NOMO-1 treated with DMSO at 0.1 percent for 48 hours (cell line): ENCODE results near the gene STPG2.
"Not testable (repeated sequence)": the region's sequence is repeated elsewhere in the genome, so short reads cannot be mapped to it uniquely, and the experiment has no call there.

ENCODE experiments used
- DNase-seq: peaks from one replicate; lab custom pipeline; 2025; ENCODE audit not compliant: unreplicated experiment; lab: John Stamatoyannopoulos, UW

Gene STPG2

DNA sequence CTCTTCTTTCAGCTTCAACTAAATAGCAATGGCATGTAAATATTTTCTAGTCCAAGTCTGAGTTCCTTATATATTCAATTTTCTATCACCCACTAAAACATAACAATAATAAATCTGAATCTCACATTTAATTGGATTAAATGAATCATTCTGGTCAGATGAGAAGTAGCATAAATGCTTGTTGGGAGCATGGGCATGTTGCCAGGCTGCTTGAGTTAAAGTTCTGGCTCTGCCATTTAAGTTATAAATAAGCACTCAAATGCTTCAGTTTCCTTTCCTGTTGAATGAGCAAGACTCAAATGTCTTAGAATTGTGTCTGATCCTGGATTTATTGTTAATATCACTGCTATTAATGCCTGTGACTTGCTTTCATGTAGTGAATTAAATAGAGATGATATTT, 496.3 kb downstream of the STPG2 start:
- DNase-seq: no peak

DNA sequence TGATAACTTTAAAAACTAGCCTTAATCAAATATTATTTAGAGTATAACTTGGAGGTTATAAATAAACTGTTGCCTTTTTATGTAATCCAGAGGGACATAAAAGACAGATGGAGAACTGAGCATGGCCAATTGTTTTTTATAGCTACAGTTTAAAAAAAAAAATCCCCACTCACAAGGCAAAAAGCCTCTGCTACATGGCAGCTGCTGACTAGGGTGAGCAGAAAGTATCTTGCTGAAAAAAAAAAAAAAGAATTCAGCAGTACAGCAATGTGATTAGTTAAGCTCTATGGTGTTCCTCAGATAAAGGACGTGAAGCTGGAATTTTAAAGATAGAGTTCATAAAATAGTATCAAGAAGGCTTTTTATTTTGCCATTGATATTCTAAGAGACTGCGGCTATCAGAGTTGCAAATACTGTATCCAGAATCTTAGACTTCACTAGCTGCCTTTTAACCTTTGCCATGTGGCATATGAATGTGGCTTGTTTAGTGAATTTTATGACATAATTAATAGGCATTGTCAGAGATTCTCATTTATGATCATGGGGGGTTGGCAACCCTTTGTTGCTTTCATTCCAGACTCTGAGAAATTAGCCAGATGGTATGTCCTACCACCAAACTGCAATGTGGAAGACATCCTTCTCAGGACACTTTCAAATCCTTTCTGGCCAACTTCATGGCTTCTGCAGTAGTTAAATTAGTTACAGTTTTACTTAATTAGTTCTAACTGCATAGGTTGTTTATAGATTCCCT, 498.0 kb downstream of the STPG2 start:
- DNase-seq: no peak

DNA sequence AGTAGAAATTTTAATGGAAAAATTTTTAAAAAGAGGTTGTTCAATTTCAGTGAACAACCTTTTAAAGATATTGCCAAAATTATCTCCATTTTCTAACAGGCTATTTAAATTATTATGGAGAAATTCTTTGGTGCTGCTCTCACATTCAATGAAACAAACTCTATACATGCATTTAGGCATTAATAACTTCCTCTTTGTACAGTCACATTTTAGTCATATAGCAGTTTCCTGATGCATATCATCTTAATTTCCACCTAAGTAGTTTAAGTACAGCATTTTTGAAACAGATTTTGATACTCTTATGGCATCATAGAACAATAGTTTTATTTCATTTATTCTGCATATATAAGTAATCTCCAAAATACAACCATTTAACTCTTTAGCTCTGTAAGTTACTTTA, 500.1 kb downstream of the STPG2 start:
- DNase-seq: no peak

DNA sequence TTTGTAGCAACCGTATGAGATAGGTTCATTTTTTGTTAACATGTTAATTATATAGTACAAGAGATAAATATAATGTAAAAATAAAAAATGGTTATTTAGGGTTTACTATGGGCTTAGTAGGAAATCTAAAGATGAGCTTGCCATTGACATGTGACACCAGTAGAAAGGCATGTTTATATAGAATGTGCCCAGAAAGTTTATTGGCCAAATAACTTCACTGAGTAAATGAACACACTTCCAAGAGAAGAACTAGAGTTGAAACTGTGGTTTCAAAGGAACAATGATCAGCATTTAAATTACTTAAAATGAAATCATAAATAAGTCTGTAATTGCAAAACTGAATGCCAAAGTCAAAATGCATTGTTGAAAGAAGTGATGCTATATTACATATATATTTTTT, 503.3 kb downstream of the STPG2 start:
- no peak for DNase-seq

DNA sequence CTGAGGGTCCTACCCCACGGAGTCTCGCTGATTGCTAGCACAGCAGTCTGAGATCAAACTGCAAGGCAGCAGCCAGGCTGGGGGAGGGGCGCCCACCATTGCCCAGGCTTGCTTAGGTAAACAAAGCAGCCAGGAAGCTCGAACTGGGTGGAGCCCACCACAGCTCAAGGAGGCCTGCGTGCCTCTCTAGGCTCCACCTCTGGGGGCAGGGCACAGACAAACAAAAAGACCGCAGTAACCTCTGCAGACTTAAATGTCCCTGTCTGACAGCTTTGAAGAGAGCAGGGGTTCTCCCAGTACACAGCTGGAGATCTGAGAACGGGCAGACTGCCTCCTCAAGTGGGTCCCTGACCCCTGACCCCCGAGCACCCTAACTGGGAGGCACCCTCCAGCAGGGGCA, 509.4 kb downstream of the STPG2 start:
- not testable (repeated sequence) for DNase-seq

DNA sequence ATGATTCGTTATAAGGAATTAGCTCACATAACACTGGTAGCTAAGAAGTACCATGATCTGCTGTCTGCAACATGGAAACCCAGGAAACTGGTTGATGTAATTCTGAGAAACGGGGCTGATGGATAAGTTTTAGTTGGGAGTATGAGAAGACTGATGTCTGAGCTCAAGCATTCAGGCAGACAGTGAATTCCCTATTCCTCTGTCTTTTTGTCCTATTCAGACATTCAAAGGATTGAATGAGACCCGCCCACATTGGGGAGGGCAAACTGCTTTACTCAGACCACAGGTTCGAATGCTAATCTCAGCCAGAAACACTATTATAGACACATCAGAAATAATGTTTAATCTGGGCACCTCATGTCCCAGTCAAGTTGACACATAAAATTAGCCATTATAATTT, 515.5 kb downstream of the STPG2 start:
- no peak for DNase-seq

DNA sequence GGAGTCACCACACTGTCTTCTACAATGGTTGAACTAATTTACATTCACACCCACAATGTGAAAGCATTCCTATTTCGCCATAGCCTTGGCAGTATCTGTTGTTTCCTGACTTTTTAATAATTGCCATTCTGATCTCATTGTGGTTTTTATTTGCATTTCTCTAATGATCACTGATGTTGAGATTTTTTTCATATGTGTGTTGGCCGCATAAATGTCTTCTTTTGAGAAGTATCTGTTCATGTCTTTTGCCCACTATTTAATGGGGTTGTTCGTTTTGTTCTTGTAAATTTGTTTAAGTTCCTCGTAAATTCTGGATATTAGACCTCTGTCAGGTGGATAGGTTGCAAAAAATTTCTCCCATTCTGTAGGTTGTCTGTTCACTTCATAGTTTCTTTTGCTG, 519.1 kb downstream of the STPG2 start:
- DNase-seq: no peak

DNA sequence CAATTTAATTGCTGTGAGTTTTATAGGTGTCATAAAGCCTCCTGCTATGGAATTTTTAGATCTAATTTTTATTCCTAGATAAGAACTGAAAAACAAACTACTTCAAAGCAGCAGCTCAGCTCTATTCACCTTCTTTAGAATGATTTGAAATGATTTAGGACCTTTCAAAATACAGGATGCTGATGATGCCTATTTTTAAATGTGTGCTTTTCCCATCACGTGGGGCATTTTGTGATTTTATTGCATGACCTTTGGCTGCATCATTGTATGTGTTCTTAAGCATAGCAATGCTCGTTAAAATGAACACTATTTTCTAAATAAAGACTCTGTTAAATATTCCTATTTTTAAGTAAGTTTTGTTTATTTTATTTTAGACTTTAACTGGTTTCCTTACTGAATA, 537.3 kb downstream of the STPG2 start:
- no peak for DNase-seq

DNA sequence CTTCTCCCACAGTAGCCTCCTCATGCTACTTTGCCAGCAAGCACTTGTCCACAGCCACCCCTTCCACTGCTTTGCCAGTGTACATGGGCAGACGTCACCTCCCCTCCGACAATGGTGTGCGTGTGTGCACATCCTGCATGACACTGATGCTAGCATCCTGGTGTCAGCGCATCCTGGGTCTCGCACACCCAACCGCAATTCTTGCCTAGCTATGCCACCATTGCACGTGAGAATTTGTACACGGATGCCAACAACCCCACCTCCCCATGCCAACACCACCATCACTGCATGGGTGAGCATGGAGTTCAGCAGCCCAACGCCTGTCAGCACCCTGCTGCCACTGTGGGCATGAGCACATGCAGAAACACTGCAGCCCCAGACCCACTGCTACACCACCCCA, 550.0 kb downstream of the STPG2 start:
- DNase-seq: no peak

DNA sequence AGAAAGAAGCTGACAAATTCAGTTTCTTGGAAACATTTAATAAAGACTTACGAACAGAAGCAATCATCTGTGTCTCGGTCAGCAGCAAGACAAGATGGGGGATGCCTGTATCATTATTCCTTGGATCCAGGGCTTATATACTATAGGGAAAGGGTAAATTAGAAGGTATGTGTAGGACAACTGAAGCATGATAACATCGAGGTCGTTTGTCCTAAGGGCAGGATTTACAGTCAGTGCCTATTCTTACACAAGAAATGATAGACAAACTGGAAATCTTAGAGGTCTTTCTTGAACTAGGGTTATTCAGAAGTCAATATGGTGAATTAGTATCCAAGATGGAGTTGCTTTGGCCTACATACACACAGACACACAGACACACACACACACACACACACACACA, 553.0 kb downstream of the STPG2 start:
- DNase-seq: no peak

DNA sequence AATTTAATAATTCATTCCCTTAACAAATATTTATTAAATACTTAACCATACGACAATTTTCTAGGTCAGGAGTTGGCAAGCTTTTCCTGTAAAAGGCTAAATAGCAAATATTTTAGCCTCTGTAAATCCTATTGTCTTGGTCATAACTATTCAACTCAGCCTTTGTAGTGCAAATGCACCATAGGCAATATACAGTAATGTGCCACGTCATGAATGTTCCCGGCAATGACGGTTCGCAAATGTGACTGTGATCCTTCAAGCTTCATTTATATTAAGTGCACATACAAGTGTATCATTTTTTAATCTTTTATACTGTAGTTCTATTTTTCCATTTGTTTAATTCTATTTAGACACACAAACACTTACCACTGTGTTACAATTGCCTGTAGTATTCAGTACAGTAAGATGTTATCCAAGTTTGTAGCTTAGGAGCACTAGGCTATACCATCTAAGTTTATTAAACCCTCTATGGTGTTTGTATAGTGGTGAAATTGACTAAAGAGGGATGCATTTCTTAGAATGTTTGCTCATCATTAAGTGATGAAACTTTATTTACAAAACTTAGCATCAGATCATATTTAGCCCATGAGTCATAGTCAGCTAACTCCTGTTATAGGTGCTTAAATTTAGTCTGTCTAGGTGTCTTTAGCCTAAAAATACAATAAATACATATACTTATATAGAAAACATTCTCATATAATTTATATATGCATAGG, 553.6 kb downstream of the STPG2 start:
- no peak for DNase-seq

DNA sequence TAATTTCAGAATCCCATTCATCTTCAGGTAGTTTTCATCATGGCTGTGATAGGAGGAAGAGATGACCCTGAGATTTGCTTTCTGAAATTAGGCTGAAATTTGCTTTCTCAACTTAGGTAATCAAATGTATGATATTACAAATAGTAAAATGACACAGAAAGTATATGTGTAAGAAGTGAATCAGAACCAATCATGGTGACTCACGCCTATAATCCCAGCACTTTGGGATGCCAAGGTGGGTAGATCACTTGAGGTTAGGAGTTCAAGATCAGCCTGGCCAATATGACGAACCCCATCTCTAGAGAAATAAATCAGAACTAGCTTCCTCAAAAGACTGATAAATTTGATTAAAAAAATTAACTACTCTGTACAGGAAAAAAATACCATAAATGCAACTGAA, 555.4 kb downstream of the STPG2 start:
- DNase-seq: no peak

DNA sequence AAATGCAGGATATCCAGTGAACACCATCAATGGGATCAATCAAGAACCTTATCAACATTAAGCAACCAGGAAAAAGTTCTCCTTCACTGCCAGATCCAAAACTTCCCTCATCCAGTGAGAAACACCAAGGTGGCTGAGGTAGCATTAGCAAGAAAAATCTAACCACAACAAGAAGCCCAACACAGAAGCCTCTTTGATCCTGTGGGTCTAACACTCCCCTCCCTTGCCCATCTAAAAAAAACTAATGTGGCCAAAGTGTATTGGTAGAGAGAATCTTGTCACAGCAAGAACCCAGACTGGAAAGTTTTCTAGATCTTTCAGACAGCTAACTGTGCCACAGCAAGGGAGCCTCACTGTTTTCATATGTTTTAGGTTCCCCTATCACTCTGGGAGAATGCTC, 558.0 kb downstream of the STPG2 start:
- no peak for DNase-seq

DNA sequence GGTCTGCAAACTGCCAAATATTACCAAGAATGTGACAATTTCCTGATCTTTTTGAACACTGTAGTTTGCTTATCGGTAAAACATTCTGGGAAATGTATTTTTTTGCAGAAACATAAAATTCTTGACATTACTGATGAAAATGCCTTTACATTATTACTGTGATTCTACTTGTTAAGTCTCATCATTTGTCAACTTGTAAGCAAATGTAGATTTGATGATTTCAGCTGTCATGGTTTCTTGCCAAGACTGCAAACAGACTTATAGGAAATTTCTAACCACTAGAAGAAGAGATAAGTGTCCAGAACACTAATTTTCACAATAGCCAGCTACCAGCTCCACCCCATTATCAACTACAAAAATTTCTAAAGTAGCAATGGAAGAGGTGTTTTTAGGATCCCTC, 560.4 kb downstream of the STPG2 start:
- DNase-seq: no peak

DNA sequence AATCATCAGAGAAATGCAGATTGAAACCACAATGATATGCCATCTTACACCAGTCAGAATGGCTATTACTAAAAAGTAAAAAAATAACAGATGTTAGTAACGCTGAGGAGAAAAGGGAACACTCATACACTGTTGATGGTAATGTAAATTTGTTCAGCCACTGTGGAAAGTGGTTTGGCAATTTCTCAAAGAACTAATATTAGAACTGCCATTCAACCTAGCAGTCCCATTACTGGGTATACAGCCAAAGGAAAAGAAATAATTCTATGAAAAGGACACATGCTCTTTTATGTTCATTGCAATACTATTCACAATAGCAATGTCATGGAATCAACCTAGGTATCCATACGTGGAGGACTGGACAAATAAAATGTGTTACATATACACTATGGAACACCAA, 566.3 kb downstream of the STPG2 start:
- no peak for DNase-seq

DNA sequence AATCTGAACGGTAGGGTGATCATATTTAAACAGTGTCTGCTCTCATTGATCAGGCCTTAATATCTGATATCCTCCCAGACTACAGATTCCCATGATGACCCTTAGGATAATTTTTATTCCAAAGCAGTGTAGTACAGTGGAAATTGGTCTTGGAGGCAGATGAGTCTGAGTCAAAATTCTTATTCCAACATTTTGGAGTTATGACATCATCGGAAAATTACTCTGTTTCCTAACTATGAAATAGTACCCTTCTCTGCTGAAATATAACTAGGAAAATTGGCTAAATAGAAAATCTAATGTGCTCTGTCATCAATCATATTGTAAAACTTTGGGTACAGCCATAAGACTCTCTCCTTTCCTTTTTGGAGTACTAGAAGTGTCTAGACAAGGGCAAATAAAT, 583.3 kb downstream of the STPG2 start:
- no peak for DNase-seq

DNA sequence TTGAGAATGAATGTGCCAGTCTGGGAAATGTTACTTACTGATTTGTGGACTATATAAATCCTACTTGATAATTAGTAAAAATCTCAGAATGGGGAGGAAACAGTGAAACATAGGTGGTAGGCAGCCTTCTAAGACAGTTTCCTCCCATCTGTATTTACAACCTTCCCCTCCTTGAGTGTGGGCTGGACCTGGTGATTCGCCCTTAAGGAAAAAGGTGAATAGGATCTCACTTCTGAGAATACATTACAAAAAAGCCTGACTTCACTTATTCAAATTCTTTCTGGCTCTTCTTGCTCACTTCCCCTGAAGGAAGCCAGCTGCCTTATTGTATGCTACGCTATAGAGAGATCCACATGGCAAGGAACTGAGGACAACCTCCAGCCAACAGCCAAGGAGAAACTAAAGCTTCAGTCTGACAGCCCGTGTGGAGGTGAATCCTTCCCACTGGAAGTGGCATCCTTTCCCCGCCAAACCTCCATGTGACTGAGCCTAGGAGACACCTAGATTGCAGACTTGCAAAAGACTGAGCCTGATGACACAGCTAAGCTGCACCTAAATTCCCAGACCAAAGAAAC, 585.0 kb downstream of the STPG2 start:
- no peak for DNase-seq

DNA sequence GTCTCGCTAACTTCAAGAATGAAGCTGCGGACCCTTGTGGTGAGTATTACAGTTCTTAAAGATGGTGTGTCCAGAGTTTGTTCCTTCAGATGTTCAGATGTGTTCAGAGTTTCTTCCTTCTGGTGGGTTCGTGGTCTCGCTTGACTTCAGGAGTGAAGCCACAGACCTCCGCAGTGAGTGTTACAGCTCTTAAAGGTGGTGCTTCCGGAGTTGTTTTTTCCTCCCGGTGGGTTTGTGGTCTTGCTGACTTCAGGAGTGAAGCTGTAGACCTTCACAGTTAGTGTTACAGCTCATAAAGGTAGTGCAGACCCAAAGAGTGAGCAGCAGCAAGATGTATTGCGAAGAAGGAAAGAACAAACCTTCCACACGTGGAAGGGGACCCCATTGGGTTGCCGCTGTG, 592.6 kb downstream of the STPG2 start:
- DNase-seq: not testable (repeated sequence)

DNA sequence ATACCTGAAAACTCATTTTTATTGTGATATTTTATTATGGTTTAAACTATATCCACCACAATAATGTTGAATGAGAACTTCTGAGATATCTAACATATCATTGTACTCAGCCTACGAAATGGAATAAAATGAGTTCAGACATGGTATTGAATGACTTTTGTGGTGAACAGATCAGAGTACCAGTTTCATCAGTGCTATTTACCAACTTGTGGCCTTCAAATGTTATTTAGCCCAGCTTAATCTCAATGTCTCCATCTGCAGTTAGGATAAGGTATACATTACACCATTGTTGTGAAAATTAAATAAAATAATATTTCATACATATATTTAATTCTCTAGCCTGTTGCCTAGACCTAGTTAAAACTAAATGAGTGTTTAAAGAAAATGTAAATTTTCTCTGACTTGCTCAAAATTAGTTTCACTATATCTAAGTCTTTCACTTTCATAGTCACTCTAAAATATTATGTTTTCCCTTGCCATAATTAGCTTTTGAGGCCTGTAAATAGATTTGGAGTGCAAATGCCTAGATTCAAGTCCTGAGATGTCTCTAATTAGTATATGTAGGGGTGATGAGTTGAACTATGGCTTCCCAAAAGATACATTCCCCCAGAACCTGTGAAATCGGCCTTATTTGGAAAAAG, 594.2 kb downstream of the STPG2 start:
- DNase-seq: no peak

DNA sequence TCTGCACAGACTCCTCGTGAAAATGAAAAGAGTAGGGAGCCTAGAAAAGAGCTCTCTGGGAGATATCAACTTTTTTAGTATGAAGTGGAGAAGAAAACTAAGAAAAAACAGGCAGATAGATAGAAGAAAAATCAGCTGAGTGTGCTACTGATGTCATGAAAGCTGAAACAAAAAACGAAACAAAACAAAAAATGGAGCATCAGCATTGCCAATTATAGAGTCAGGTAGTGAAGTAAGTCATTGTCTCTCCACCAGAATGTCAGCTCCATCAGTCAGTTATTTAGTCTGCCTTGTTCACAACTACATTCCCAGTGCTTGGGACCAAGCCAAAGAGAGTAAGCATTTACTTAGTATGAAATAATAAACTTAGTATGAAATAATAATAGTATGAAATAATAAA, 595.1 kb downstream of the STPG2 start:
- DNase-seq: no peak

DNA sequence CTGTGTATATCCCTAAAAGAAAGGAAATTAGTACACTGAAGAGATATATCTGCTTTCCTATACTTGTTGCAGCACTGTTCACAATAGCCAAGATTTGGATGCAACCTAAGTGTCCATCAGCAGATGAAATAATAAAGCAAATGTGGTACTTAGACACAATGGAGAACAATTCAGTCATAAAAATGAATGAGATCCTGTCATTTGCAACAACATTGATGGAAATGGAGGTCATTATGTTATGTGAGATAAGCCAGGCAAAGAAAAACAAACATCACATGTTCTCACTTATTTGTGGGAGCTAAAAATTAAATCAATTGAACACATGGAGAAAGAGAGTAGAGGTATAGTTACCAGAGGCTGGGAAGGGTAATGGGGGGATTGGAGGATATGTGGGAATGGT, 611.9 kb downstream of the STPG2 start:
- no peak for DNase-seq

DNA sequence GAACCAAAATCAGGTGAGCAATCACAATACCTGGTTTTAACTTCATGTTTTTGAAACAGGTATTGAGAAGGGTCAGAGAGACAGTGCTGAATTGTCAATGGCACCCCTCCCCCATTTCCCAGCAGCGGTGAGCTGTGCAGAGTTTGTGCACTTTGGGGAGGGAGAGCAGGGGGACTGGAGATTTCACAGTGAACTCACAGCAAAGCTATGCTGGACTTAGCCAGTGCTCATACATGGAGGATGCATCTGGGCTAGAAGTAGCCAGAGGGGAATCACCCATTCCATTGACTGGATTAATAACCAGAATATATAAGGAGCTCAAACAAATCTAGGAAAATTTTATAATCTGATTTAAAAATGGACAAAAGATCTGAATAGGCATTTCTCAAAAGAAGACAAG, 612.6 kb downstream of the STPG2 start:
- no peak for DNase-seq
